ENCODE measurements around the gene NCAPG2.

GRCh38 chr7:158727690-158728089 lies 23.1 kb upstream of the NCAPG2 start:
- TF ChIP-seq CTCF (conservative IDR thresholded peaks at IDR 0.05) (no peak), EZH2 (IDR thresholded peaks at IDR 0.05; ENCODE audit: low read depth) (no peak)
